Raji (cell line): ENCODE results near the gene NR3C2.

Experiments used
- POLR2A ChIP-seq: IDR thresholded peaks from 2 replicates; pipeline ENCODE4 v1.6.1; 2011; ENCODE audit warnings: low read depth, low read length, control low read depth; ENCODE audit not compliant: insufficient read depth

The NR3C2 gene

GRCh38 chr4:148238811-148239493 is 203.3 kb downstream of the NR3C2 start:
- TF ChIP-seq POLR2A: no peak

- TF ChIP-seq POLR2A: no peak
Measured at GRCh38 chr4:148238086-148238485, 204.1 kb downstream of the NR3C2 start.

GRCh38 chr4:148235809-148236208 is 206.4 kb downstream of the NR3C2 start:
- TF ChIP-seq POLR2A: no peak

GRCh38 chr4:148229798-148230197 is 212.4 kb downstream of the NR3C2 start:
- TF ChIP-seq POLR2A: no peak

GRCh38 chr4:148229028-148229427 is 213.2 kb downstream of the NR3C2 start:
- no peak for TF ChIP-seq POLR2A

- TF ChIP-seq POLR2A: no peak
Measured at GRCh38 chr4:148227147-148227546, 215.1 kb downstream of the NR3C2 start.

DNA sequence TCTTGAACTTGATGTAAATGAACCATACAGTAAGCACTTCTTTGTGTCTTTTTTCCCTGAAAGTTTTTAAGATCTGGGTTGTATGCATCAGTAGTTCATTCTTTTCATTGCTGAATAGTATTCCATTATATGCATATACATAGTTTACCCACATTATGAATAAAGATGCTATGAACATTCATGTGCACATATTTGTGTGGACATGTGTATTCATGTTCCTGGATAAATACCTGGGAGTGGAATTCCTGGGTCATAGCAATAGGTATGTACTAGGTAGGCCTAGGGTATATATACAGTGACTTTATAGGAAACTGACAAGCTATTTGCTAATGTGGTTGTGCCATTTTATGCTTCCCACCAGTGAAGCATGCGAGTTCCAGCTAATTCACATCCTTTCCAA is 215.9 kb downstream of the NR3C2 start:
- no peak for TF ChIP-seq POLR2A

DNA sequence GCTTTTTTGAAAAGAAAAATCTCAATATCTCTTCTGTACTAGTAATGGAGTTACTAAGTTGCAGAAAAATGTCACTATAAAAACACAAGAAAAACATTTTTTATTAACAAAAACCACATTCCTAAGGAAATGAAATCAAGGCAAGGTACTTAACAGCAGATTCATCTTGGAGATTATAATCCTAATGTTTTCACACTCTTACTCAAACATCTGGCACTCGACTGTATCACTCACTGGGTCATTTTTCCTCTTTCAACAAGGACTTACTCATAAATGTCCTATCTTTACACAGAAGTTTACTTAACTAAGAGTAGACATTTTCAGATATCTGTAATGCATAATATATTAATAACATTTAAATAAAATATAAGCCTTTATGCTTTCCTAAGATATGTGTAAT is 216.6 kb downstream of the NR3C2 start:
- TF ChIP-seq POLR2A: no peak

GRCh38 chr4:148224476-148224875 is 217.7 kb downstream of the NR3C2 start:
- TF ChIP-seq POLR2A: no peak

GRCh38 chr4:148222991-148223660 is 219.1 kb downstream of the NR3C2 start:
- TF ChIP-seq POLR2A: no peak

GRCh38 chr4:148216866-148217814 is 225.1 kb downstream of the NR3C2 start:
- TF ChIP-seq POLR2A: no peak

DNA sequence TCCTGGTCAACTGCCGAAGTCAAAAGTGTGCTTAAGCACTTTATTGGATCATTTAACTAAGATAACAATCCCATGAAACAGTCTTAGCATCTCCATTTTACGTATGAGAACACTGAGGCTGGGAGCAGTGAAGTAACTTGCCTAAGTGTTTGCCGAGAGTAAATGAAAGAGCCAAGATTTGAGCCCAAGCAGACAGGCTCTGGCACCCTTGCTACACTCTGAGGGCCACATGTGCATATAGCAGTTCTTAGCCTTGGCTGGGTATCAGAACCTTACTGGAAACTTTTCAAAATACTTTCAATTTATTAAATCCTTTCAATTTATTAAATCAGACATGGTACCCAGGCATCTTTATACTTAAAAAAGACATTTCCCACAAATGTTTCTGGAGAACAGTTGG is 225.9 kb downstream of the NR3C2 start:
- TF ChIP-seq POLR2A: no peak

GRCh38 chr4:148215202-148215601 is 227.0 kb downstream of the NR3C2 start:
- TF ChIP-seq POLR2A: no peak

DNA sequence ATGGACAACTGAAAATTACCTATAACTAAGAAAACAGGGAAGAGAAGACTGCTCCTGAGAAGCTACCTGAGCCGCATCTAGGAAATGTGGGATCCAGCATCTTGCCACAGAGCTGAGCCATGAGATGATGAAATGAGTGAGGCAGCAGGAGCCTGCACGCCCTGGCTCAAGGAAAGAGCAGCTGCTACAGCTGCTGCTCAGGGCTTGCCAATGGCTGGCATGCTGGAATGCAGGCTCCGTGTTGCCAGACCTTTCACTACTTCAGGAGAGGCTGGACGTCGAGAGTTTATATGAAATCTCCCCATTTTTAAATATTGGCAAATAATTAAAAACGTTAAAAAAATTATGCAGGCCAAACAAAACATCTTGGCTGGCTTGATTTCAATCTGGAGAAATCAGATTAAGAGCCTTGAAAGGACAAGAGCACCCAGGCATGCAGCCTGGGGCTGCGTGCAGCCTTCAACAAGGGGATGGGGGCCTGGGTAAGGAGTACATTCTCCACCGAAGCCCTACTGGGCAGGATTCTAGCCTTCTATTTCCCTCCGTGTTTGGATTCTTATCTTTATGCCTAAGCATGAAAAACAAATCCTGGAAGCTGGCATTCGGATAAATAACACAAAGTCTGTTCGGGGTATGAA is 227.6 kb downstream of the NR3C2 start:
- TF ChIP-seq POLR2A: no peak

GRCh38 chr4:148211533-148211932 is 230.7 kb downstream of the NR3C2 start:
- no peak for TF ChIP-seq POLR2A
